Coronary artery (tissue), 2 donors: ENCODE results near the gene TMED1.
"Not testable (repeated sequence)": the region's sequence is repeated elsewhere in the genome, so short reads cannot be mapped to it uniquely, and the experiment has no call there.

Source experiments
- DNase-seq: peaks from one replicate; pipeline ENCODE4 v3.0.0-alpha.2; 2017; ENCODE audit warnings: low spot score
- H3K27ac ChIP-seq, 2 donors: fragments of 200-600 bp; sonication (generic); one replicate each; pipeline ENCODE4 v1.5.1; 2016 to 2019
- H3K4me3 ChIP-seq: fragments of 200-600 bp; sonication (generic); 2 replicates; pipeline ENCODE4 v1.5.1; 2016; ENCODE audit warnings: mild to moderate bottlenecking, moderate library complexity
- CTCF ChIP-seq: fragments of 200-600 bp; sonication (generic); IDR thresholded peaks from one replicate; pipeline ENCODE4 v1.5.1; 2019; ENCODE audit warnings: antibody characterized with exemption

TMED1 gene

GRCh38 chr19:10835754-10836478 lies at the start of gene TMED1:
Gene TMED1, minus strand, starts transcription at chr19:10836212. Its CDS starts 21 bp downstream, at chr19:10836191.
- peak within 1 kb of the TSS; percentile 92 for H3K4me3 ChIP-seq
- TF ChIP-seq CTCF: no peak
- peak; percentile 99 for DNase-seq
- H3K27ac ChIP-seq: peak within 1 kb of the TSS; percentile 96 to 100

- no peak overlapping the region for H3K27ac ChIP-seq
- DNase-seq: no peak
- H3K4me3 ChIP-seq: no peak overlapping the region
- TF ChIP-seq CTCF: no peak
Observed at GRCh38 chr19:10885201-10886169, 49.5 kb upstream of the TMED1 start.

- DNase-seq: no peak
- Histone ChIP-seq H3K4me3 (no peak overlapping the region), H3K27ac (no peak overlapping the region)
- no peak for TF ChIP-seq CTCF
Observed at GRCh38 chr19:10884274-10884673, 48.3 kb upstream of the TMED1 start.

GRCh38 chr19:10882108-10882457 lies 46.1 kb upstream of the TMED1 start:
- Histone ChIP-seq H3K27ac (no peak overlapping the region), H3K4me3 (no peak overlapping the region)
- no peak for TF ChIP-seq CTCF
- DNase-seq: no peak

- no peak for DNase-seq
Observed at GRCh38 chr19:10881403-10882107, 45.5 kb upstream of the TMED1 start.

GRCh38 chr19:10878253-10878652 lies 42.2 kb upstream of the TMED1 start:
- no peak for DNase-seq
- Histone ChIP-seq H3K27ac (no peak overlapping the region), H3K4me3 (no peak overlapping the region)
- TF ChIP-seq CTCF: no peak

More at GRCh38 chr19:10881403-10882107, 45.5 kb upstream of the TMED1 start:
- Histone ChIP-seq H3K27ac (no peak overlapping the region), H3K4me3 (no peak overlapping the region)
- no peak for TF ChIP-seq CTCF

- H3K4me3 ChIP-seq, DNase-seq: not testable (repeated sequence)
- peak overlapping the region in 1 of 2 donors; percentile 69 for H3K27ac ChIP-seq
Observed at GRCh38 chr19:10877608-10878007, 41.6 kb upstream of the TMED1 start.
